ENCODE data around the gene UBXN11.

Gene UBXN11

GRCh38 chr1:26263212-26263611 lies 43.2 kb downstream of the UBXN11 start:
- DNase-seq (ENCODE audit: low read depth in 2 of 2): no peak
- H3K4me3 ChIP-seq (replicated peaks in 1 of 2; ENCODE audit: low read depth in 2 of 2, low read length in 2 of 2): no peak overlapping the region
- TF ChIP-seq, protein P1, sequence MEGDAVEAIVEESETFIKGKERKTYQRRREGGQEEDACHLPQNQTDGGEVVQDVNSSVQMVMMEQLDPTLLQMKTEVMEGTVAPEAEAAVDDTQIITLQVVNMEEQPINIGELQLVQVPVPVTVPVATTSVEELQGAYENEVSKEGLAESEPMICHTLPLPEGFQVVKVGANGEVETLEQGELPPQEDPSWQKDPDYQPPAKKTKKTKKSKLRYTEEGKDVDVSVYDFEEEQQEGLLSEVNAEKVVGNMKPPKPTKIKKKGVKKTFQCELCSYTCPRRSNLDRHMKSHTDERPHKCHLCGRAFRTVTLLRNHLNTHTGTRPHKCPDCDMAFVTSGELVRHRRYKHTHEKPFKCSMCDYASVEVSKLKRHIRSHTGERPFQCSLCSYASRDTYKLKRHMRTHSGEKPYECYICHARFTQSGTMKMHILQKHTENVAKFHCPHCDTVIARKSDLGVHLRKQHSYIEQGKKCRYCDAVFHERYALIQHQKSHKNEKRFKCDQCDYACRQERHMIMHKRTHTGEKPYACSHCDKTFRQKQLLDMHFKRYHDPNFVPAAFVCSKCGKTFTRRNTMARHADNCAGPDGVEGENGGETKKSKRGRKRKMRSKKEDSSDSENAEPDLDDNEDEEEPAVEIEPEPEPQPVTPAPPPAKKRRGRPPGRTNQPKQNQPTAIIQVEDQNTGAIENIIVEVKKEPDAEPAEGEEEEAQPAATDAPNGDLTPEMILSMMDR (IDR thresholded peaks at IDR 0.05; ENCODE audit: low read depth, low read length): no peak

GRCh38 chr1:26259578-26259977 lies 46.9 kb downstream of the UBXN11 start:
- TF ChIP-seq, protein P1 (IDR thresholded peaks at IDR 0.05; ENCODE audit: low read depth, low read length): no peak
- H3K4me3 ChIP-seq (replicated peaks in 1 of 2; ENCODE audit: low read depth in 2 of 2, low read length in 2 of 2): no peak overlapping the region
- no peak for DNase-seq (ENCODE audit: low read depth in 2 of 2)

GRCh38 chr1:26259005-26259404 lies 47.4 kb downstream of the UBXN11 start:
- TF ChIP-seq, protein P1 (IDR thresholded peaks at IDR 0.05; ENCODE audit: low read depth, low read length): no peak
- DNase-seq (ENCODE audit: low read depth in 2 of 2): no peak
- no peak overlapping the region for H3K4me3 ChIP-seq (replicated peaks in 1 of 2; ENCODE audit: low read depth in 2 of 2, low read length in 2 of 2)

DNA sequence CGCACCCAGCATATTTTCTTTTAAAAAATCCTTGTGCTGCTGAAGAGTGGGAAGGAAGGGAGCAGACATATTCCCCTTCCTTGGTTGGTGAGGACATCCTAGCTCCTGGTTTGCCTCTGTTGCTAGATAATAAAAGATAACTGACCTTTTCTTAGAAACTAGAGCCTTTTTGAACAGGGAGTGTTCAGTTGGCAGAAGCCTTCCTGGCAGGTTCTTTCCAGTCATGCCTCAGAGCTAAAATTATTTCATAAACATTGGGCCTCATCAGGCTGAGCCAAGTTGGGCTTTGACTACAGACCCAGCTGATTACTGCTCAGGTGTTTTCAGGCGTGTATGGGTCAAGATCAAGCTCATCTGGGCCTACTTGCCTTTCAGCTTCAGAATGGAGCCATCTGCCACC lies 49.2 kb downstream of the UBXN11 start:
- TF ChIP-seq, protein P1 (IDR thresholded peaks at IDR 0.05; ENCODE audit: low read depth, low read length): no peak

DNA sequence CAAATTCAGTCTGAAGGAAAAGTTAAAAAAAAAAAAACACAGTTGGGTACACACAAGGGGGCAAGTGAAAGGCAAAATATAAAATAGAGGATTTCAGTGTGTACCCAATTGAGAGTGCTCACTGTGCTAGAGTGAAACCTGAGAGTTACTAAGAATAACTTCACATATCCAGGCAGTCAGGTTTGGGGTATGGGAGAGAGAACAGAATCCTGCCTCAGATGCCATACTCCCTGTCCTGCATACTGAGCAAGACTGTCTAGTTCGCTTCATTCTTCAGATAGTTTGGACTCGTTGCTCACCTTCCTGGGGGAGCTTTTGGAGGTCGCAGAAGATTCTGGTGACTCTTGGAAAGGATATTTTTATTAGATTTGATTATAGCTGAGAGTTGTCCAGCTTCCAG lies 52.0 kb downstream of the UBXN11 start:
- DNase-seq (ENCODE audit: low read depth in 2 of 2): no peak
- H3K4me3 ChIP-seq (replicated peaks in 1 of 2; ENCODE audit: low read depth in 2 of 2, low read length in 2 of 2): no peak overlapping the region
- TF ChIP-seq, protein P1 (IDR thresholded peaks at IDR 0.05; ENCODE audit: low read depth, low read length): no peak

More for the DNA sequence above, 49.2 kb downstream of the UBXN11 start:
- H3K4me3 ChIP-seq (replicated peaks in 1 of 2; ENCODE audit: low read depth in 2 of 2, low read length in 2 of 2): no peak overlapping the region
- DNase-seq (ENCODE audit: low read depth in 2 of 2): no peak

- DNase-seq (ENCODE audit: low read depth in 2 of 2): no peak
- TF ChIP-seq, protein P1 (IDR thresholded peaks at IDR 0.05; ENCODE audit: low read depth, low read length): no peak
- H3K4me3 ChIP-seq (replicated peaks in 1 of 2; ENCODE audit: low read depth in 2 of 2, low read length in 2 of 2): no peak overlapping the region
Observed at GRCh38 chr1:26252718-26253117, 53.7 kb downstream of the UBXN11 start.

DNA sequence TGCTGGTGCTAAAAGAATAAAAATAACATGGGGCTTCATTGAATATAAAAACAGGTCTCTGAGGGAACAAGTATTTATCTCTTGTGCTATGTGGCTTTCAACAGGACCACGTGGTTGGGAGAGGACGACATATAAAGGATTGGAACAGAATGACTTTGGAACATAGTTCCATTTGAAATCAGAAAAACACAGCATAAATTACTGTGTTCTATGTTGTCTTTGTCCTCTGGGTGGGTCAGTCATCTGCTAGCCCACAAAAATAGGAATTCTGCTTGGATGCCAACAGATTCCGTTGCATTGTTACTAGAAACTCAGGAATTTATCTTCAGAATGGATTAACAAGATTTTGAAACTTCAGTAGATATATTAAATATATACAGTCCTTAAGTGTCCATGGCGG lies 66.5 kb downstream of the UBXN11 start:
- H3K4me3 ChIP-seq (replicated peaks in 1 of 2; ENCODE audit: low read depth in 2 of 2, low read length in 2 of 2): no peak overlapping the region
- peak; percentile 54 to 65 for DNase-seq (ENCODE audit: low read depth in 2 of 2)
- TF ChIP-seq, protein P1 (IDR thresholded peaks at IDR 0.05; ENCODE audit: low read depth, low read length): no peak

Data from cardiac fibroblast (primary cell).